HG03354 (cell line): ENCODE results near the gene ZBTB7B.

Source experiments
- ATAC-seq: cut with Tn5 transposase; IDR thresholded peaks from one replicate; pipeline ENCODE4 v1.9.1; 2021; ENCODE audit warnings: mild to moderate bottlenecking; ENCODE audit not compliant: unreplicated experiment, poor library complexity, severe bottlenecking

ZBTB7B gene

DNA sequence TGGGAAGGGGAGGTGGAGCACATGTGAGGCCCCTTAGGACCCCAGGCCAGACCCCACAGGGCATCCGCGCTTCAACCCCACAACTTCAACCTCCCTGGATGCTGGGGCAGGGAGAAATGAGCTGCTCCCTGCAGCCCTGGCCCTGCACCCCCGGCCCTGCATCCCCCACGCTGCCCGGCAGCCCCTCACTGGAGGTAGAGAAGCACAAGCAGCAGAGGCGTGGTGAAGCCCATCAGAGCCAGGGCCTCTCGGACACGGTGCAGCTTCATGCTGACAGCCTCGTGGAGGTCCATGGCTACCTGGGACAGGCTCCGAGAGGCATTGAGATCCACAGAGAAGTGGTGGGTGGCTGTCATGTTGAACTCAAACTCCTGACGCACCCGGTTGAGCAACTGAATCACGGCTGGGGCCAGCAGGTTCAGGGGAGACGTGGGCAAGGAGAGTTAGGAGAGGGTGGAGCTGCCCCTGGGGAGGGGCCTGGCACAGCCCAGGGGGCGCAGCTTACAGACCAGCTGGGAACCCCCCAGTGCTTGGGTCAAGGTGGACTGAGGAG is 27.7 kb downstream of the ZBTB7B start:
- no peak for ATAC-seq

DNA sequence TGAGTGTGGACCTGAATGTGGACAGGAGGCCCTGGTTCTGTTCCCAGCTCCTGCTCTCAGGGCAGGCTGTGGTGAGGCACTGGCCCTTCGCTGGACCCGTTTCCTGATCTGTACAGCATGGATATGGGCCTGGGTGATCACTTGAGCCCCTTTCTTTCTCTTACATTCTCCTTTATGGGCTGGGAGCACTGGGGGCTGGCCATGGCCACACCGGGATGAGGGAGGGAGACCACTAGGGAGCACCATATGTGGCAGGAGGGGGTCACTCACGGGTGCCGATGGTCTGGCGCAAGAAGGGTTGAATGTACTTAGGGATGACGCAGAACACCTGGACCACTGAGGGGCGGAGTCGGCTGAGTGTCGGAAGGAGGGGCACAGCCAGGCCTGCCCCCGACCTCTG is 28.3 kb downstream of the ZBTB7B start:
- ATAC-seq: no peak

DNA sequence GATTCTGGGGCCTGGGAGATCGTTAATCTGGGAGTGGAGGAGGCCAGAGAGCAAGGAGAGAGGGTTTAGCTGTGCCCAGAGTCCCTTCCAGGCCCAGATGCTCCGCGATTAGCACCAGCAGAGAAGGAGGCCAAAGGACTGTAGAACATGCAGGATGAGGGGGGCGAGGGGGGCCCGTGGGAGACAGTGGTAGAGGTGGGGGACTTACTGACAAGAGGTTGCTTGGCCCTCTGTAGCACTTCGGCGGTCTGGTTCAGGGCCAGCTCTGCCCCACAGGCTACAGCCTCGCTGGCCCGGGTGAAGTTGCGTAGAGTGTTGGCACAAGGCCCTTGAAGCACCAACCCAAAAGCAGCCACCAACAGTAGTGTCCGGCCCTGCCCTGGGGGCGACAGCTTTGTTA is 30.3 kb downstream of the ZBTB7B start:
- no peak for ATAC-seq

DNA sequence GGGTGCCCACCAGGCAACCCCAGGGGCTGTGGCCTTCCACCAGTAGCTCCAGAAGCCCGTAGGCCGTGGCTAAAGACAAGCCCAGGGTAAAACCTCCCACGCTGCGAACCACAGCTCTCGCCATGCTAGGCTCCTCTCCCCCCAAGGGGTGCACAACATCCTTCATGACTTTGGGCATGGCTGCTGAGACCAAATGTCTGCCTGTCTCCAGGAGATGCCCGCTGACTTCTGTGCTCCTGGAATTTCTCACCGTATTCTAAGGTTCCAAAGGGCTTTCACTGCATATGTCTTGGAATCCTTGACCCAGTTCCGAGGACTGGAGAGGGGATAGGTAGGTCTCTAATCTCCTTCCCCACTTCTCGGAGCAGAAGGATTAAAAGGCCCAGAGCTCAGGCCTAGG is 30.9 kb downstream of the ZBTB7B start, which contains the start of the genes DCST1 and DCST2:
Gene DCST1 (plus strand): TSS at position 301 of the 400 bp plus-strand sequence. CDS start 213 bp downstream, outside the sequence.
Gene DCST2 (minus strand): TSS at position 258 of the 400 bp plus-strand sequence. CDS start 80 bp downstream, at position 178.
- ATAC-seq: no peak

DNA sequence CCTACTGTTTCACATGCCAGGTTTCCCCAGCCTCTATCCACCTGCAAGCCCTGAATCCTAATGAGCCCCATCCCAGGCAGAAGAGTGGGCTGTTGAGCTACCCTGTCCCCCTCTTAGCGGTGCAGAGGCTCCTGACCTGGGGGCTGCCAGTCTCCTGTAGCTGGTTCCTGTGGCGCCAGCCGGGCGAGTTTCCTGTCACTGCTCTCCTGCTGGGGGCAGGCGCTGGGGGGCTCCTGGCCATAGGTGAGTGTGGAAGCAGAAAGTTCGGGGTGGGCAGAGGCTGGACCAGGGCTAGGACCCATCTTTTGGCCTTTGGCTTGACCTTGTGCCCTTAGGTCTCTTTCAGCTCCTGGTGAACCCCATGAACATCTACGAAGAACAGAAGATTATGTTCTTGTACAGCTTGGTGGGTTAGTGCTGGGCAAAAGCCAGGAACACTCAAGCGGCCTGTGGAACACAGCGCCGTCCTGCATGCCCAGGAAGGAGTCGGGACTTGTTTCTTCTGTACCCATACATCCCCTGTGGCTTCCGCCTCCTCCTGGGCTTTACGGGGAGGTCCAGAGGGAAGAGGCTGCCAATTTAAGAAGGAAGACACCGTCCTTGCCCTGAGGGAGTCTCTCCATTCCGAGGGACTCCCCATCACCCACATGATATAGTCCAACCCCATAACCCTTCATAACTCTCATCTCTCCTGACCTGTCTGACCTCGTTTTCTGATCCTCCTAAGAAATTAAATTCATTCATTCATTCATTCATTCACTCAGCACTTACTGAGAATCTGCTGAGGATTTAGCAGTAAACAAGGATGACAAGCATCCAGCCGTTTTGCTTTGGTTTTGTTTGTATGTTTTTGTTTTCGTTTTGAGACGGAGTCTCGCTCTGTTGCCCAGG is 32.0 kb downstream of the ZBTB7B start:
- ATAC-seq: no peak

DNA sequence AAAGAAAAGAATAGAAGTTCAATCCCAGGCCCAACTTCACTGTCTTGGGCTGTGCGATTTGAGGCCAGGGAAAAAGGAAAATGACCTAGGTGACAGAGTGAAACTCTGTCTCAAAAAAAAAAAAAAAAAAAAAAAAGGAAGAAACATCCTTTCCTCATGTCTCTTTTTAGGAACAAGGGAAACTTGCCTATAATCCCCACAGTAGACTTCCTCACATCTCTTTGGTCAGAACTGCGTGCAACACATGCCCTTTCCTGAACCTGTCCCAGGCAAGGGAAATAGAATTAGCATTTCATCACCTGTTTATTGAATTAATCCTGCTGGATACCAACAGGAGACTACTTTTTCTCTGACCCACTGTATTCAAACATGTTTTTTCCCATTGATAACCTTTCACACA is 33.3 kb downstream of the ZBTB7B start:
- ATAC-seq: no peak

DNA sequence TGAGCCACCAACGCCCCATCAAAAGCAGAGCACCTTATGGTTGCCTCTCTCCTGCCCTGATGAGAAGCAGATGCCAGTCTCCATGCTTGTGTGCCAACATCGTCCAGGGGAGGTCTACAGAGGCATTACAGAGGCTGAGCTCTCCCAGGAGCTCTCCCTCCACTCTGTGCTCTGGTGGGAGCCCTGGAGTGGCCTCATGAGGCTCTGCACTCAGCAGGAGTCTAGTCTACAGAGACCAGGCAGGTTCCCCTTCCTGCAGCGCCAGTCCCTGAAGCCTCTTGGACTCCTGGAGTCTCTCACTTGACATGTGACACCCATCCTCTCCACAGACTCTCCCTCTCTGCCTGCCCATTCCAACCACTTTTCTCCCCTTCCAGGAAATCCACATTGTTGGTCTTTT is 34.4 kb downstream of the ZBTB7B start:
- ATAC-seq: no peak

DNA sequence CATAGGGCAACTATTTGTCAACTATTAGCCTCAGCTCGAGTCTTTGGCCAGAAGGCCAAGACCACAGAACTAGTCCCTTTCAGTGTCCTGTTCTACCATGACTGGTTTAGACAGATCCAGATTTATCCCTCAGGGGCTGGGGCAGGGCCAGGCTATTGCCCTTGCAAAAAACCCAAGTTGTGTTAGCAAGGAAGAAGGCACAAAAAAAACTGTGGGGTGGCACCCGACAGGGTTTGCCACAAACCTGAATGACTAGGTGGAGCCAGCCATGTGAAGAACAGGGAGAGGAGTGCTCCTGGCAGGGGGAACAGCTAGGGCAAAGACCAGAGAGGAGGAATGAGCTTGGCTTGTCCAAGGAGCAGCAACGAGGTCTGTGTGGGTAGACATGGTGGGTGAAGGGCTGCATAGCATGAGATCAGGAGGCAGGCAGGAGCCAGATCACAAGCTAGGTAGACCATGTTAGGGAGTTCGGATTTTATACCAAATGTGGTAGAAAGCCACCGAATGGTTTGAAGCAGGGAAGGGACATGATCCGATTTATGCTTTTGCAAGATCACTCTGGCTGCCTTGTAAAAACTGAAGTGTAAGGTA is 35.3 kb downstream of the ZBTB7B start:
- no peak for ATAC-seq

DNA sequence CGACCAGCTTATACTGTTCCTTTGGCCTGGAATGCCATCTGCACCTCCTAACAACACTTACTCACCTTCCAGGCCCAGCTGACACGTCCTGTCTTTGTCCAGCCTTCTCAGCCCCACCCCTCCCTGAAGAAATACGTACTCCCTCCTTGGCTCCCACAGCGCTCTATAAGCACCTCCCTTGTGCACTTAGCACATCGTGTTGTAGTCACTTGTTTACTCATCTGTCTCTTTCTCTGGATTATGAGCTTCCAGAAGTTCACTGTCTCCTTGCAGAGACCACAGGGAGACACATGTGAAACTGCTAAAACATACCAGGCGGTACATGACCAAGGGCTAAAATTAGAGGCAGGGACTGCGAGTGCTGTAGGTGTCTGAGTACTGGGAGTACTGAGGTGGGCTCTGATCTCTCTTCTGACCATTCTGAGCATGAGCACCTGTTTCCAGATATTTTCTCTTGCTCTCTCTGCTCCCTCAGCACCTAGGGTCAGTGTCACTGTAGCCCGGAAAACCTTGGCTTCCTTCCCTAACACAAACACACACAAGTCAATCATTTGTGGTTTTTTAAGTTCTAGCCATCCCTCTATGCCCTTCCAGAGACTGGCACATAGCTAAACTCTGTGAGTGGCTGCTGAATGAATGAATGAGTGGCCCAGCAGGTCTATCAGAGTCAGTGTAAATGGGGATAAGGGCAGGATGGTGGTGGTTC is 36.2 kb downstream of the ZBTB7B start:
- no peak for ATAC-seq

DNA sequence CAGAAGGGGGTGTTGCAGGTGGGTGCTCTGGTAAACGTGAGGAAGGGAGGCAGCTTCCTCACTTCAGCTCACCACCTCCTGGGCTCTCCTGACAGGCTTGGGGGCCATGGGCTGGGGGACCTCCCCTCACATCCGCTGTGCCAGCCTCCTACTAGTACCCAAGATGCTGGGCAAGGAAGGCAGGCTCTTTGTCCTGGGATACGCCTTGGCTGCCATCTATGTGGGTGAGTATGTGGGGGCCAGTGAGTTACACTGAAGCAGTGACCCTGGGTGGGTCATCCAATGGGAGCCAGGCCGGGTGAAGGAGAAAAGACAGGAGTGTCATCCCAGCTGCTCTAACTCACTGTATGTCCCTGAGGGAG is 36.7 kb downstream of the ZBTB7B start:
- ATAC-seq: no peak

DNA sequence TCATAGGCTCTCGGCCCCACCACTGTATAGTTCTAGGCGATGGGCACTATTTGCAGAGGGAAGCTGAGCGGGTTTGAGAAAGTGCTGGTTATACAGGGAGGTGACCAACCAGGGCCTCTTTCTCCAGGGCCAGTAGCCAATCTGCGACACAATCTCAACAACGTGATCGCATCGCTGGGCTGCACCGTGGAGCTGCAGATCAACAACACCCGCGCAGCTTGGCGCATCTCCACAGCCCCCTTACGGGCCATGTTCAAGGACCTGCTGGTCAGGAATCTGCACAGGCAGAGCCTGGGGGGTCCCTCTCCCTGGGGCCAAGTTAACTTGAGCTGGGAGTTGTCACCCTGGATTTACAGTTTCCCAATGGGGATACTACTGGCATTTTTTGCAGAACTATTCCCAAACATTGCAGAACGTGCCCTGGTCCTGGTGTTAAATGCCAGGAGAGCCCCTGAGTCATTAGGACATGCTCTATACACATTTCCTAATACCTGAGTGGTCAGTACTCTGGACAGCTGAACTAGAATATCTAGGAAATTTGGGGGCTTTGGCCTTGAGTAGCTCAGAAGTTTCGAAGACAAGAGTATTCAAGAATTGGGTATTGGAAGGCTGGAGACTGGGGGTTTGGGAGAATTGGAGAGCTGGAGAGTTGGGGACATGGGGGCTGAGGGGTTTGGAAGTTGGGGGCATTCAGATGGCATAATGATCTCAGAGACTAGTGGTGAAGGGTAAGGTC is 37.9 kb downstream of the ZBTB7B start:
- ATAC-seq: no peak

DNA sequence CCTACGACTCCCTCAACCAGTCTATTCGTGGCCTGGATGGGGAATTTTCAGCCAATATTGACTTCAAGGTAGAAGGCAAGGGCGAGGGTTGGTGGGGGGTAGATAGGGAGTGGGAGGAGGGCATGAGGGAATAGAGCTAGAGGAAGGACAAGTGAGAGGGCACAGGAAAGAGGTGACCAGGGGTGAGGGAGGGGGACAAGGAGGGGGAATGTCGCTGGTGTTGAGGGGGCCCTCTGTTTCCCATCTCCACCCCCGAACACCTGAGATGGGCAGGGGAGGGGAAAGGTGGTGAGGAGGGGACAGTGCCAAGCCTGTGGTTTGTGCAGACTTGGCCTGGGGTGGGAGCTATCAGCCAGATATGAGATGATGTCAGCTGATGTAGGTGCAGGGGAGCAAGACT is 40.2 kb downstream of the ZBTB7B start:
- ATAC-seq: no peak

DNA sequence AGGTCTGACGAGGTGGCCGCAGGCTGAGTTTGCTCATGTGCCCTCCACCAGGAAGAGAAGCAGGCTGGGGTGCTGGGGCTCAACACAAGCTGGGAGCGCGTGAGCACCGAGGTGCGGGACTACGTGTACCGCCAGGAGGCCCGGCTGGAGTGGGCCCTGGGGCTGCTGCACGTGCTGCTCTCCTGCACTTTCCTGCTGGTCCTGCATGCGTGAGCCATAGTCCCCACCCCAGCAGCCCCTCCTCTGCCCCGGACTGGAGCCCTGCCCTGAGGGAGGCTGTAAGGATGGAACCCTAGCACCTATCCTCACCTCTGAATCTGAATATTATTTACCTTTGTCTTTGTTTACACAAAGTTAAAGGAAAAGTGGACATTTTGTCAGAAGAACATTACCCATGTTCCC is 40.7 kb downstream of the ZBTB7B start:
- no peak for ATAC-seq

DNA sequence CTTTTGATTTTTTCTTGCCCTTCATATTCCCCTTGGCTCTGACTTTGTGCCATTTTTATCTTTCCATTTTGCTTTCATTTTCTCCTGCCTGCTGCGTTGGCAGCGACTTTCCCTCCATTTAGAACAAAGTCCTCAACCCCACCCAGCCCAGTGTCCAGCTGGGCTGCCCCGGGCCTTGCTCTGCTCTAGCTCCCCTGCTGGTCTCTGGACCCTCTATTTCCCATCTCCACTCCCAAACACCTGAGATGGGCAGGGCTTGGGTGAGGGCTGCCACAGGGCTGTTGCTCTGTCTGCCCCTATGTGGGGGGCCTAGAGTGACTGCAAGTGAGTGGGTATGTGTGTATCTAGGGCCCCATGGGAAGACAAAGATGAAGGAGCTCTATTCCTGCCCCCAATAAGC is 41.2 kb downstream of the ZBTB7B start:
- ATAC-seq: no peak

DNA sequence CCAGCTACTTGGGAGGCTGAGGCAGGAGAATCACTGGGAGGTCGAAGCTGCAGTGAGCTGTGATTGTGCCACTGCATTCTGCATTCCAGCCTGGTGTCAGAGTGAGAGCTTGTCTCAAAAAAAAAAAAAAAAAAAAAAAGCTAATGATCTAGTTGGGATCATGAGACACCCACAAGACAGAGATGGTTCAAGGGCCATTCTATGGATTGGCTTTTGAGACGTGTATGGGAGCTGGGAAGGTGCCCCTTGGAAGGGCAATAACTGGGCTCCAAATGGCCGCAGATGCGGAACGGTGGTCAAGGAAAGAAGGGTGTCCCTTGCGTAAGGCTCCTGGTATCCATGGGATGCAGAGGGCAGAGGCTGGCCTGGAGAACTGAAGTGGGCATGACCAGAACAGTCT is 41.8 kb downstream of the ZBTB7B start:
- no peak for ATAC-seq

DNA sequence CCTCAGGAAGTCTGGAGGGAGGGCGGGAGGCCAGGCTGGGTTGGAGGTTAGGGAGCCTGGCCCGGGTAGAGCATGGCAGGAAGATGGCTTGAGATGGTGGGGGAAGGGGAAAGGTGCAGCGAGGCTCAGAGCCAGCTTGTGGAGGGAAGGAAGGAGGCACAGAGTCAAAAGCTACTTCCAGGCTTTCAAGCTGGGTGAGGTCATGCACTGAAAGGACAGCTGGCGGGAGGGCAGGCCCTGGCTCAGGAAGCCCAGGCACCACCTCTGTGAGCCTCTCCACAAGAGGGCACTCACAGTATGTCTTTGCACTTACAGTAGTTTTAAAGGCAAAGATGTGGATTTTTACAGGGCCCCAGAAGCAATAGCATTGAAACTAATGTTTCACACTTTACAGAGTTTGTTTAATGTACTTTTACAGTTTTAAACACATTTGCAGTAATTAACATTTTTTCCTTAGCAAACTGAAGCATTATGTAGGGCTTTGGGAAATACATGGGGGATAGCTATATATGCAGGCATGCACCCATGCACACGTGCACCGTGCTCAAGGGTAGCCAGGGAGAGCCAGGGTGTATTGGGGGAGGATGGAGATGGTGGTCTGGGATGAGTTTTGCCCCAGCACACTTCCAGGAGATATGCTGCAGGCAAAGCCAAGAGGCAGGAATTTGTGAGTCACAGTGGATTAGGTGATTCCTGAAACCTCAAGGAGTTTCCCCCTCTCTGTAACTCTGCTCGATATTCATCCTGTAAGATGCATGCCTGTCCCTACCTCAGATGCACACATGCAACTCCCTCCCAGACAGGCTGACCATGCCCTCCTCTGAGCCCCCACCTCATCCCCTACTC is 42.4 kb downstream of the ZBTB7B start:
- no peak for ATAC-seq

DNA sequence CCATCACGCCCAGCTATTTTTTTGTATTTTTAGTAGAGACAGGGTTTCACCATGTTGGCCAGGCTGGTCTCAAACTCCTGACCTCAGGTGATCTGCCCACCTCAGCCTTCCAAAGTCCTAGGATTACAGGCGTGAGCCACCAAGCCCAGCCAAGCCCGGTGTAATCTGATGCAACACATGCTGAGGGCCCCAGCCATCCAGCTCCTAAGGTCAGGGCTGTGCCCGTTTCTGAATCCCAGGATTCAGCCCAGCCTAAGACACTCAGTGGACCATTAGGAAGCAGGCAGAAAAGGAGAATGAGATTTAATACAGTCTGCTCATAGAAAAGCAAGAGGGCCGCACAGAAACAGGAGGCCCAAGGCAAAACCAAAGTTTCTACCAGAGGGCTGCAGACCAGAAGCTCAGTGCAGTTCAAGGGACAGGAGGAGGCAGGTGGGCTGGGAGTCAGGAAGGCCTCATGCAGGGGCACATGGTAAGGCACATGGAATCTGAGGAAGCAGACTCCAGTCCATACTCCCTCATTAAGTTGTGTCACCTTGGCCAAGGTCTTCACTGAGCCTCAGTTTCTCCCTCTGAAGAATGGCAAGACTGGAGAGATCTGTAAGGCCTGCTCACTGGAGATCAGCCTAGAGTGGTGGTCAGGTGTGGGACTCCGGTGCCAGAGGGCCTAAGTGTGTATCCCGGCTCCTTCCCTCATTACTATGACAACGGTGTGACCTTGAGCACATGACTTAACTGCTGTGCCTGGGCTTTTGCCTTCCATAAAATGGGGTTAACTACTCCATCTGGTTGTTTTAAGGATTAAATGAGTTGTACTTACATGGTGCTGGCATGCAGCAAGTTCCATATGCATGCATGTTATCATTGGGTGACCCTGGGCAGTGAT is 46.1 kb downstream of the ZBTB7B start:
- ATAC-seq: no peak
